ENCODE results near the gene THADA.
"Not testable (repeated sequence)": the region's sequence is repeated elsewhere in the genome, so short reads cannot be mapped to it uniquely, and the experiment has no call there.

THADA gene

GRCh38 chr2:43288417-43289305 lies 307.2 kb downstream of the THADA start:
- in situ Hi-C loops (cut with HindIII; ENCODE audit: low sequenced_read_pairs), result no loop called here

- in situ Hi-C loops (cut with HindIII; ENCODE audit: low sequenced_read_pairs), result no loop called here
Measured at GRCh38 chr2:43285987-43286386, 309.9 kb downstream of the THADA start.

GRCh38 chr2:43284967-43285366 lies 310.9 kb downstream of the THADA start:
- in situ Hi-C loops (cut with HindIII; ENCODE audit: low sequenced_read_pairs), result no loop called here

- in situ Hi-C loops (cut with HindIII; ENCODE audit: low sequenced_read_pairs), result not testable (repeated sequence)
Measured at GRCh38 chr2:43284347-43284746, 311.5 kb downstream of the THADA start.

- in situ Hi-C loops (cut with HindIII; ENCODE audit: low sequenced_read_pairs), result no loop called here
Measured at GRCh38 chr2:43280994-43281393, 314.8 kb downstream of the THADA start.

GRCh38 chr2:43279317-43279840 lies 316.5 kb downstream of the THADA start:
- in situ Hi-C loops (cut with HindIII; ENCODE audit: low sequenced_read_pairs), result no loop called here

- in situ Hi-C loops (cut with HindIII; ENCODE audit: low sequenced_read_pairs), result no loop called here
Measured at GRCh38 chr2:43278564-43279220, 317.1 kb downstream of the THADA start.

- in situ Hi-C loops (cut with HindIII; ENCODE audit: low sequenced_read_pairs), result no loop called here
Measured at GRCh38 chr2:43276962-43277391, 318.9 kb downstream of the THADA start.

- in situ Hi-C loops (cut with HindIII; ENCODE audit: low sequenced_read_pairs), result no loop called here
Measured at GRCh38 chr2:43276266-43276941, 319.4 kb downstream of the THADA start.

GRCh38 chr2:43274721-43275120 lies 321.1 kb downstream of the THADA start:
- in situ Hi-C loops (cut with HindIII; ENCODE audit: low sequenced_read_pairs), result no loop called here

GRCh38 chr2:43274055-43274454 lies 321.8 kb downstream of the THADA start:
- in situ Hi-C loops (cut with HindIII; ENCODE audit: low sequenced_read_pairs), result no loop called here

GRCh38 chr2:43273529-43273928 lies 322.3 kb downstream of the THADA start:
- in situ Hi-C loops (cut with HindIII; ENCODE audit: low sequenced_read_pairs), result no loop called here

- in situ Hi-C loops (cut with HindIII; ENCODE audit: low sequenced_read_pairs), result no loop called here
Measured at GRCh38 chr2:43270930-43271615, 324.8 kb downstream of the THADA start.

- in situ Hi-C loops (cut with HindIII; ENCODE audit: low sequenced_read_pairs), result no loop called here
Measured at GRCh38 chr2:43270461-43270860, 325.4 kb downstream of the THADA start.

GRCh38 chr2:43269706-43270105 lies 326.1 kb downstream of the THADA start:
- in situ Hi-C loops (cut with HindIII; ENCODE audit: low sequenced_read_pairs), result no loop called here

GRCh38 chr2:43269074-43269572 lies 326.7 kb downstream of the THADA start:
- in situ Hi-C loops (cut with HindIII; ENCODE audit: low sequenced_read_pairs), result no loop called here

- in situ Hi-C loops (cut with HindIII; ENCODE audit: low sequenced_read_pairs), result no loop called here
Measured at GRCh38 chr2:43268066-43268953, 327.5 kb downstream of the THADA start.

GRCh38 chr2:43267381-43267780 lies 328.5 kb downstream of the THADA start:
- in situ Hi-C loops (cut with HindIII; ENCODE audit: low sequenced_read_pairs), result no loop called here

- in situ Hi-C loops (cut with HindIII; ENCODE audit: low sequenced_read_pairs), result no loop called here
Measured at GRCh38 chr2:43266711-43267111, 329.1 kb downstream of the THADA start.

GRCh38 chr2:43265421-43265820 lies 330.4 kb downstream of the THADA start:
- in situ Hi-C loops (cut with HindIII; ENCODE audit: low sequenced_read_pairs), result no loop called here

Measured in DLD1 (cell line).